Lung (tissue), 12 donors: ENCODE measurements around the gene DAO. TPM values are rescaled to one million over a fixed set of nuclear protein-coding genes. Genes with fewer than 3 reads are reported as not detected.
"Not testable (repeated sequence)": the region's sequence is repeated elsewhere in the genome, so short reads cannot be mapped to it uniquely, and the experiment has no call there.

ENCODE experiments used
- ATAC-seq: fragments of 200-7000 bp; cut with Tn5 transposase; one replicate; pipeline ENCODE4 v1.9.1; 2020; ENCODE audit warnings: moderate number of reproducible peaks; ENCODE audit not compliant: insufficient read depth, low FRiP score
- DNase-seq, 3 donors: peaks; one replicate each; pipeline ENCODE4 v3.0.0-alpha.2; 2013 to 2017
- H3K27ac ChIP-seq, 2 donors: one replicate each; pipeline ENCODE4 v1.5.1; 2013; ENCODE audit warnings: mild to moderate bottlenecking in 2 of 2, moderate library complexity in 2 of 2, control low read depth in 1 of 2, inconsistent platforms in 1 of 2, low read depth in 1 of 2, low read length in 1 of 2
- H3K27me3 ChIP-seq, 3 donors: one replicate each; pipeline ENCODE4 v1.5.1; 2013; ENCODE audit warnings: low read length in 2 of 3; ENCODE audit not compliant: control insufficient read depth in 3 of 3, insufficient read depth in 3 of 3
- H3K36me3 ChIP-seq, 4 donors: one replicate each; pipeline ENCODE4 v1.5.1; 2013; ENCODE audit warnings: low read length in 4 of 4, mild to moderate bottlenecking in 1 of 4, moderate library complexity in 1 of 4; ENCODE audit not compliant: control insufficient read depth in 4 of 4, insufficient read depth in 4 of 4
- H3K4me1 ChIP-seq, 5 donors: one replicate each; pipeline ENCODE4 v1.5.1; 2013; ENCODE audit warnings: low read length in 5 of 5, mild to moderate bottlenecking in 2 of 5, moderate library complexity in 1 of 5; ENCODE audit not compliant: control insufficient read depth in 5 of 5, insufficient read depth in 5 of 5
- H3K4me3 ChIP-seq: one replicate; pipeline ENCODE4 v1.5.1; 2013; ENCODE audit warnings: mild to moderate bottlenecking, control low read depth, moderate library complexity
- H3K9ac ChIP-seq, 2 donors: one replicate each; pipeline ENCODE4 v1.5.1; 2013; ENCODE audit warnings: low read length in 2 of 2, control low read depth in 1 of 2; ENCODE audit not compliant: insufficient read depth in 1 of 2
- H3K9me3 ChIP-seq, 4 donors: one replicate each; pipeline ENCODE4 v1.5.1; 2013; ENCODE audit warnings: low read length in 3 of 4, mild to moderate bottlenecking in 1 of 4, moderate library complexity in 1 of 4; ENCODE audit not compliant: control insufficient read depth in 4 of 4, insufficient read depth in 3 of 4
- CTCF ChIP-seq: IDR thresholded peaks from 2 replicates; pipeline ENCODE4 v1.5.1; 2012; ENCODE audit warnings: mild to moderate bottlenecking; ENCODE audit errors: control extremely low read depth, extremely low read depth
- WGBS, 2 donors: extraction: QIAGEN DNeasy Blood & Tissue Kit; methylation state at CpG; one replicate each; pipeline ENCODE4 v1.1.7; 2013; 5-methylcytosine and 5-hydroxymethylcytosine counted together
- polyA plus RNA-seq, 2 donors: library from polyadenylated mRNA; stranded (reverse); fragments of 200-250 nt; gene quantifications; one replicate each; pipeline ENCODE4 v1.2.1, GENCODE V29; 2013
- total RNA-seq, 2 donors: library from RNA; depleted of rRNA in 1 of 2; stranded (reverse); fragments of >200 nt in 1 of 2; gene quantifications; one replicate each; pipeline ENCODE4 v1.2.1, GENCODE V29; 2014 to 2021
- donor health status: control.
- donor health status: control.
- donor health status: Bipolar disorder and iron deficiency.
- donor health status: healthy.
- donor health status: DM: yes; HTN: yes; CAD: no.

The DAO gene
- total and polyA plus RNA-seq, 4 donors, result 0.08 TPM; not detected in 3

GRCh38 chr12:108840605-108841332, 39.1 kb upstream of the DAO start:
- peaks cover 0 to 32% (median 14%) of the 10 kb centered on the region in 5 donors for H3K4me1 ChIP-seq
- peak overlapping the region; percentile 81 to 94 for H3K27ac ChIP-seq
- DNase-seq, result no peak

GRCh38 chr12:108841825-108842224, 38.1 kb upstream of the DAO start:
- H3K27me3 ChIP-seq, H3K9me3 ChIP-seq, H3K27ac ChIP-seq, ATAC-seq, H3K4me3 ChIP-seq, H3K9ac ChIP-seq, DNase-seq: not testable (repeated sequence)
- WGBS, 2 donors, result 82 to 84% methylated on average over 4 of the region's 4 CpGs
- Histone ChIP-seq H3K4me1 (peaks cover 0 to 33% (median 14%) of the 10 kb centered on the region in 5 donors), H3K36me3 (peaks cover 3 to 26% (median 8%) of the 10 kb centered on the region in 4 donors)

More at GRCh38 chr12:108840605-108841332, 39.1 kb upstream of the DAO start:
- Histone ChIP-seq H3K27me3 (no peaks in the 10 kb centered on the region), H3K9me3 (no peaks in the 10 kb centered on the region), H3K4me3 (no peak overlapping the region), H3K36me3 (peaks cover 2 to 24% (median 4%) of the 10 kb centered on the region in 4 donors), H3K9ac (no peak overlapping the region)
- no peak for ATAC-seq
- TF ChIP-seq CTCF, result no peak
- 64 to 65% methylated on average over 20 of the region's 20 CpGs for WGBS, 2 donors

- Histone ChIP-seq H3K36me3 (peaks cover 3 to 32% (median 12%) of the 10 kb centered on the region in 4 donors), H3K9ac (no peak overlapping the region), H3K9me3 (no peaks in the 10 kb centered on the region), H3K4me1 (peaks cover 0 to 35% (median 14%) of the 10 kb centered on the region in 5 donors), H3K27me3 (no peaks in the 10 kb centered on the region), H3K27ac (peak overlapping the region in 1 of 2 donors; percentile 51), H3K4me3 (no peak overlapping the region)
- 65 to 68% methylated on average over 6 of the region's 6 CpGs for WGBS, 2 donors
- ATAC-seq (no peak), DNase-seq (peak in 1 of 3 donors; percentile 38)
- TF ChIP-seq CTCF, result no peak
Measured at GRCh38 chr12:108842361-108842760, 37.5 kb upstream of the DAO start.

- TF ChIP-seq CTCF, result no peak
- WGBS, 2 donors, result 34 to 55% methylated on average over 6 of the region's 6 CpGs
- H3K4me3 ChIP-seq, result no peak overlapping the region
- DNase-seq, result no peak
- H3K27ac ChIP-seq, result peak overlapping the region; percentile 9 to 66
- H3K4me1 ChIP-seq, result peaks cover 0 to 32% (median 13%) of the 10 kb centered on the region in 5 donors
- H3K9ac ChIP-seq, result no peak overlapping the region
- no peaks in the 10 kb centered on the region for H3K9me3 ChIP-seq
- peaks cover 7 to 34% (median 19%) of the 10 kb centered on the region in 4 donors for H3K36me3 ChIP-seq
- no peak for ATAC-seq
- no peaks in the 10 kb centered on the region for H3K27me3 ChIP-seq
Measured at GRCh38 chr12:108843187-108843586, 36.7 kb upstream of the DAO start.
